H7 (cell line): ENCODE measurements around the gene BCR. TPM values are rescaled to one million over a fixed set of nuclear protein-coding genes. Genes with fewer than 3 reads are reported as not detected.

Source experiments
- DNase-seq: peaks from one replicate; pipeline ENCODE4 v3.0.0; 2012
- H3K27me3 ChIP-seq: 2 replicates; pipeline ENCODE4 v1.6.0; 2011; ENCODE audit warnings: mild to moderate bottlenecking, low read length; ENCODE audit not compliant: control insufficient read depth, insufficient read depth
- H3K36me3 ChIP-seq: replicated peaks from 2 replicates; pipeline ENCODE4 v1.5.1; 2011; ENCODE audit warnings: low read length; ENCODE audit not compliant: control insufficient read depth, insufficient read depth
- H3K4me3 ChIP-seq: 2 replicates; pipeline ENCODE4 v1.5.1; 2011; ENCODE audit warnings: low read depth, mild to moderate bottlenecking, control low read depth, low read length, moderate library complexity; ENCODE audit not compliant: insufficient read depth
- total RNA-seq: library from RNA; depleted of rRNA; stranded (reverse); fragments of >200 nt; shearing (Covaris generic); gene quantifications from 2 replicates; pipeline ENCODE4 v1.2.3, GENCODE V29; 2014

The BCR gene
- total RNA-seq, 1 experiment from 2014 or later, result 89.1 TPM

DNA sequence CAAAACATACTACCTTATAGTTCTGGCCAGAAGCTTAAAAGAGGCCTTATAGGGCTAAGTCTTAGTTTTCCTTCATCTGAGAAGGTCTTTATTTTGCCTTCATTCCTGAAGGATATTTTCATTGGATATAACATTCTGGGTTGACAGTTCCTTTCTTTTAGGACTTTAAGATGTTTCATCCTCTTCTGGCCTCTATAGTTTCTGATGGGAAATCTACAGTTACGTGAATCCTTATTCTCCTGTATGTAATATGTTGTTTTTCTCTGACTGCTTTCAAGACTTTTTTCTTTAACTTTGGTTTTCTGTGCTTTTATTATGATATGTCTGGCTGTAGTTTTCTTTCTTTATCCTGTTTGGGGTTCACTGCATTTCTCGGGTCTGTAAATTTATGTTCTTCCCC is 48.2 kb downstream of the BCR start:
- H3K27me3 ChIP-seq, result no peaks in the 10 kb centered on the region

DNA sequence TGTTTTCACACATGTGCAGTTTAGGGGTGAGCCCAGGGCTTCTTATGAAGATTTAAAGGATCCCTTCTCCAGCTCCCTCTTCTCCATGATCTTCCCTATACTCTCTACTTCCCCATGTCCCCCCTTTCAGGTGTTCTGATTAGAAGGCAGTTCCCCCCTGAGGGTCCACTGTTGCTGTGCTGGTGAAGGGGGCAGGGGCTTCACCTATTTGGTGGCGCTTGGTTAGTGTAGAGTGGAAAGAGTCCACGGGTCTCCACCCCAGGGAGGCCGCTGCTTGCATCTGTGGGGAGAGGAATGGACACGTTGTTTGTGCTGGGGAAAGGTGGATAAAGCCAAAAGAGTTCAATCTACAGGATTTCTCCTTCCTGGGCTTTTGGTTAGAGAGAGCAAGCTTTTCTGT is 49.3 kb downstream of the BCR start:
- no peaks in the 10 kb centered on the region for H3K27me3 ChIP-seq
- H3K4me3 ChIP-seq, result no peak overlapping the region
- no peak for DNase-seq
- H3K36me3 ChIP-seq, result no peaks in the 10 kb centered on the region

More for the DNA sequence above, 48.2 kb downstream of the BCR start:
- Histone ChIP-seq H3K4me3 (no peak overlapping the region), H3K36me3 (no peaks in the 10 kb centered on the region)
- DNase-seq, result no peak

DNA sequence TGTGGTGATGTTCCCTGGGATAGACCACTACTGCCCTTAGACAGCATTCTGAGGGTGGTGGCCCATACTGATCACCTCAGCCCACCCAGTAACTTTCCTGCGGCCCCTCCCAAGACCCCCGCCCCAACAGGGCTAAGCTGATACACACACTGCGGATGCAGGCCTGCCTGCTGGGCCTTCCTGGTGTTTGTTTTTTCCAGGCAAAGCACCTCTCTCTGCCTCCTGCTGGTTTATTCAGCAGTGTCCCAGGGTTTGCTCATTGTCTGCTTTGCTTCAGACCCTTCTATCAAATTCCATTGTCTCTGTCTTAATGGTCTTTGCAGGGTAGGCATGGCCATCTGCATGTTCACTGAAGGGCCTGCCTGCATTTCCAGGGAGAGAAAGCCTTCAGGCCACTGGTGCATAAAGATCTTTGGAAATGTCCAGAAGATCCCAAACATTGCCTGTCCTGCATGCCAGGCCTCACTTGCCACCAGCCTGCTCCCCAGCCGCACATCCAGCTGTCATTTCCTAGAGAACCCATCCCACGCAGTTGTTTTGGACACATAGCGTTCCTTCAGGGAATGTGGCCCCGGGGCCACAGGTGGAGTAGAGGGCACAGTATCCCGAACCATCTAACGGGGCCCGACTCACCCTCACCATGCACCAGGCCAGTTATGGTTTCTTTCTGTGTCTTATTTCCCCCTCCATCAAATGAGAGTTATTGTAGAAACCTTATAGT is 50.2 kb downstream of the BCR start:
- no peaks in the 10 kb centered on the region for H3K36me3 ChIP-seq
- peak; percentile 68 for DNase-seq
- H3K27me3 ChIP-seq, result no peaks in the 10 kb centered on the region
- H3K4me3 ChIP-seq, result no peak overlapping the region

DNA sequence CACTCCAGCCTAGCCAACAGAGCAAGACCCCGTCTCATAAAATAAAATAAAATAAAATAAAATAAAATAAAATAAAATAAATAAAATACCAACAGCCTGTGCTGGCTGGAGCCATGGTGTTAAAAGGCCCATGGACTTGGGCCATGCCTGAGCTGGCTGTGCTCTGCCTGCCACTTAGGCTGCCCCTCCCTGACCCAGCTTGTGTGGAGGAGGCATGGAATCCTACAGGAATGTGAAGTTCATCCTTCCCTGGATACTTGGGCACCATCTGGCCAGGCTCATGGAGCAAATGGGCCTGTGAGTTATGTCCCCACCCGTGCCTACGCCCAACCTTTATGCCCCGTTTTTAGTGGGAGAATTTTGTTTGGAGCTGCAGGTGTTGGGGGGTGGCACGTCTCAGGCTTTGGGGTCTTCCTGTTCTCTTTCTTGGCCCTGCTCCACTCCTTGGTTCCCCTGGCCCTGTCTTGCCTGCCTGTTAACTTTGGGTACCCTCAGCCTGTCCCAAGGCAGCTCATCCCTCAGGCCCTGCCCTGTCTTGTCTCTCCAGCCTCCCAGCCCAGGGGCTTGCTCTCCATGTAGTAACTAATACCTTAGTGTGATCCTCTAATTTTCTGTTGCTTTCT is 51.3 kb downstream of the BCR start:
- H3K27me3 ChIP-seq, result no peaks in the 10 kb centered on the region
- DNase-seq, result no peak
- no peaks in the 10 kb centered on the region for H3K36me3 ChIP-seq
- no peak overlapping the region for H3K4me3 ChIP-seq

DNA sequence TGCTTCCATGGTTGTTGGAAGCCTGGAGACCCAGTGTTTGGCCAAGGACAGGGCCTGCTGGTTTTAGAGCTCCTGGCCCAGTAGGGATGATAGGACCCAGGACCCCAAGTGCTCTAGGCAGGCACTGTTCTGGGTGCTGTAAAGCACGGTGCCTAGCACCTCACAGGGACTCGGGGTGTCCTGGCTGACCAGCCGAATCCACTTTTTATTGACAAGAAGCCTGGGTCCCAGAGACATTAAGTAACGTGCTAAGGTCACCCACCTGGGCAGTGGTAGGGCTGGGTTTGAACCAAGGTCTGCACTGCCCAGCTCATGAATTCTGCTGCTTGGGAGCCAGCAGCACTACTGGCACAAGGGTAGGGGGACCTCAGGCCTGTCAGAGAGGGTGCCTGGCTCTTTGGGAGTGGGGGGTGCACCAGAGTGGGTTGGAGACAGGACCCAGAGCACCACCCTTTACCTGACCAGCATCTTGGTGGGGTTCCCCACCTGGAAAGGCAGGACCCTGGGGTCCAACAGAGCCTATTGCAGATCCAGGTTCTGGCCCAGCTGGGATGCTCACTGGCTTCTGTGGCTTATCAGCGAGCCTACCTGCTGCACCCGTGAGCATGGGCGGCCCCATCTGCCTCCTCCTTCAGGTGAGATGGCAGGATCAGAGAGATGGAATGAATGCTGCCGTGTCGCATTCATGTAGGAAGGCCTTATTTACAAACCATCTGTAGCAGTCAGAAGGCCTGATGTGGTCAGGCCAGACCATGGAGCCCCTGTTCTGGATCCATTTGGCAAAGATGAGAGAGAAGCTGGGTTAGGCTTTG is 52.0 kb downstream of the BCR start:
- no peaks in the 10 kb centered on the region for H3K27me3 ChIP-seq
- DNase-seq, result no peak
- H3K4me3 ChIP-seq, result no peak overlapping the region
- H3K36me3 ChIP-seq, result no peaks in the 10 kb centered on the region

DNA sequence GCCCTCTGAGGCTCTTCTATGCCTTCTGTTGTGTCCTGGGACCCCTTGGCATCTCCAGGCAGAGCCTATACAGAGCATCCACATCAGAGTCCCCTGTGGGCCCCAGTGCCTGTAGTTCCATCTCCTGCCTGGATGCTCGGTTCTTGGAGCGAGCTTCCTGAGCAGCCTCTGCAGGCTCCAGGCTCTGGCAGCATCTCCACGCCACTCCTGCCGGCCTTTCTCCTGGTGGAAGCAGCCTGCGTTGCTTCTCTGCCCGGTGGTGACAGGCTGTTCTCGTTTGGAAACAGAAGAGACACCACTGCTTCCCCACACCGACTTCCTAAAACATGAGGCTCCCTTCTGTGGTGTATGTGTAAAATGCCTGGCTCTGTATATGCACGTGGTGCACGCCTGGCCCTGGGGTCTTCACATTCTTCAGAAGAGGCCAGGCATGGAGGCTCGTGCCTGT is 52.8 kb downstream of the BCR start:
- no peaks in the 10 kb centered on the region for H3K27me3 ChIP-seq
- H3K36me3 ChIP-seq, result no peaks in the 10 kb centered on the region
- no peak overlapping the region for H3K4me3 ChIP-seq
- DNase-seq, result peak; percentile 50

DNA sequence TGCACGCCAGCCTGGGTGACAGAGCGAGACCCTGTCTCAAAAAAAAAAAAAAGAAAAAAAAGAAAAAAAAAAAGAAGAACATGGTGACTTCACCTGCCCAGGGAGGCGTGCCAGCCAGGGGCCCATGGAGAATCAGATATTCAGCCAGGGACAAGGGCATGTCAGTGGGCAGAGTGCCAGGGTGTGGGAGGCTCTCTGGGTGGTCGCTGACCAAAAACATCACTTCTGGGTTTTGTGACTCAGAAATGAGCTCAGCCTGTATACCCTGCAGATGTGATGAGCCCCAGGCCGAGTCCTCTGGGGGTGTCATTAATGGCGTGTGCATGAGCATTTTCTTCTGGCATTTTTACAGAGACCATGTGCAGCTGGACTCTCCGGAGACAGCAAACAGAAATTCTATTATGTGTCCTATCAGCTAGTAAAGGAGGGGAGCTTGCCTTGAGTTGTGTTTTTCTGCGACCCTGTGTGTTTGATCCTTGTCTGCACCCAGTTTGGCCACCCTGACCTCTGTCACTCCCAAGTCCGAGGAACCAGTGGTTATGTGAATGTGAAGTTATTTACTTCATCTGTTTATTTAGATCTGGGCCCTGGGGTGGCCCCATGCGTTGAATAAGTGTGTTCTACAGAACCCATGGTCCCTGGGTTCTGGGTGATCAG is 53.6 kb downstream of the BCR start:
- no peak overlapping the region for H3K4me3 ChIP-seq
- H3K36me3 ChIP-seq, result no peaks in the 10 kb centered on the region
- no peaks in the 10 kb centered on the region for H3K27me3 ChIP-seq
- DNase-seq, result no peak

DNA sequence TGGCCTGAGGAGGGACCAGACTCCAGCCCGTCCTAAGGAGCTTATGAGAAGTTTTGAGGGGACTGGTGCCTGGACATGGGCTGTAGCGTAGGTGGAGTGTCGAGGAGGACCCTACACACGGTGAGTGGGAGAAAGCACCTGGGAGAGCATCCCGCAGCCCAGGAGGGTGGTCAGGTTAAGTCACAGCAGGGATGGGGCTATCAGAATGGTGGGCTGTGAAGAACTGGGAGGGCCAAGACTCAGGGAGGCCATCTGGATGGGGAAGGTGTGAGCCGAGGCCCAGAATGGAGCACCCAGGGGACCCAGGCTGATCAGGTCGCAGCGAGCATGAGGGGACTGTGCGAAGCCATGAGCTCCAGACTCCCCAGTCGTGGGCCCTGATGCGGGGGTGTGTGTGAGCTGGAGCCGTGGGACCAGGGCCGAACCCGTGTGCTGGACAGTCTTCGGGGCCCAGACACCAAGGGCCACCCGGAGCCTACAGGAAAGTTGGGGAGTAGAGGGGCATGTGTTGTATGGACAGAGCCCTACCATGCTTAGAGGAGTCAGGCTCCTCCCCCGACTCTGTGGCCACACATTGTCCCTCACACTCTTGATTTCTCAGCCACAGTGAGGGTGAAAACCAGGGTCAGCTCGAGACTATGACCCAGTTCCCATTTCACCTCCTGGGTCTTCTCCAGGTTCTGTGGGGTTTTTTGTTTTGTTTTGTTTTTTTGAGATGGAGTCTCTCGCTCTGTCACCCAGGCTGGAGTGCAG is 54.3 kb downstream of the BCR start:
- no peaks in the 10 kb centered on the region for H3K36me3 ChIP-seq
- no peaks in the 10 kb centered on the region for H3K27me3 ChIP-seq
- no peak overlapping the region for H3K4me3 ChIP-seq
- no peak for DNase-seq

DNA sequence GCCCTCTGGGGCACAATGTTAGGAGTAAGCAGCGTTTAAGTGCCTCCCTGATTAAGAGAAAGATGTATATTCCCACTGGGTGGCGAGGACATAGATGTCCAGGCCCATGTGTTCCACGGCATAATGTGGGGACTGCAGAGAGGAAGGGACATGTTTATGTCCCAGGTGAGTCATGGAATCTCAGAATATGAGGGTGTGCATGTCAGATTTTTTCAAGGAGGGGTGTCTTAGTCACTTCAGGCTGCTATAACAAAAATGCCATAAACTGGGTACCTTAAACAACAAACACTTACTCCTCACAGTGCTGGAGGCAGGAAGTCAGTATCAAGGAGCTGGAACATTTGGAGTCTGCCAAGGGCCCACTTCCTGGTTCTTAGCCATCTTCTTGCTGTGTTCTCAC is 55.1 kb downstream of the BCR start:
- Histone ChIP-seq H3K36me3 (no peaks in the 10 kb centered on the region), H3K4me3 (no peak overlapping the region), H3K27me3 (no peaks in the 10 kb centered on the region)
- no peak for DNase-seq

DNA sequence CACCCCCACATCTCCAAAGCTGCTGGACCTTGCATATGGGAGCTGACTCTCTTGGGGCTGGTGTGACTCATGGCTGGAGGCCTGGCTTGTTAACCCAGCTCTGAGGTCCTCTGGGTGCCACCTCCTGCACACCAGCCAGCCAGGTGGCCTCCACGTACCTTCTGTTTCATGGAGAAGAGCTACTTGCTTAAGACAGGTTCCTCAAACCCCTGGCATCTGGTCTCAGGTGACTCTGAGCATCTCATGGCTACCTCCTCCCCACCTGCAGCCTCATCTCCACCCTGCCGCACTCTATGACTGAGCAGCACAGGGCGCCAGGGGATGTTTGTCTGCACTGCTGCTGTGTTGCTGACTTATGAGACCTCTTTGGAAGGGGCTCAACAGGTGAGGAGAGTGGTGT is 55.7 kb downstream of the BCR start:
- Histone ChIP-seq H3K4me3 (no peak overlapping the region), H3K27me3 (no peaks in the 10 kb centered on the region), H3K36me3 (no peaks in the 10 kb centered on the region)
- no peak for DNase-seq

DNA sequence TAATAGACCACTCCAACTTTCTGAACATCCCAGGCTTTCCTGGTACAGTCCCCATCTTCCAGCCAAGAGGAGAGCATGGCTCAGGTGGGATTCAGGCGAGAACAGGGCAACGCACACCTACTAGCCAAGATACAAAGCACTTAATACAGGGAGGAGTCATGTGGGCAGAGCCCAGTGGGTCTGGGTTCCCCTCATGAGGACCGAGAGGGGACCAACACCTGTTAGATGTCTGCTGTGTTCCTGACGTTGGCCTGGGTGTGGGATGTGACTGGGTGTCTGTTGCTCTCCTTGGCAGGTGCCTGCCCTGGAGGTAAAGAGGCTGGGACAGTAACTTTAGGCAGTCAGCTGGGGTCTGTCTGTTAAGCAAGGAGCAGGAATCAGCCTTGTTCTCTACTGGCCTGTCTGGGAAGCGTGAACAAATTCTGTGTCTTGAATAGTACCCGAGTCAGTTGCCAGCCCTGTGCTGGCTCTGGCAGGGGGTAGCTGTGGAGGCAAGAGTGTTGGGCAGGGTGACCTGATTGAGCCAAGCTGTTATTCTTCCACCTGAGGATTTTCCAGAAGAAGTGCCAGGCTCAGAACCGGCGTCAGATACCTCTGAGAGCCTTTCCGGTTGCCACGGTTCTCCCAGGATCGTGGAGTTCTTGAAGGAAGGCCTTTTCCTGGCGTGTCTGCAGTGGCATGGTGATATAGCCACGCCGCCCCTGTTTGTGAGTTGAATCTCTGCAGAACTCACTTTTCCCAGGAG is 56.3 kb downstream of the BCR start:
- no peak for DNase-seq
- Histone ChIP-seq H3K4me3 (no peak overlapping the region), H3K36me3 (no peaks in the 10 kb centered on the region), H3K27me3 (no peaks in the 10 kb centered on the region)

DNA sequence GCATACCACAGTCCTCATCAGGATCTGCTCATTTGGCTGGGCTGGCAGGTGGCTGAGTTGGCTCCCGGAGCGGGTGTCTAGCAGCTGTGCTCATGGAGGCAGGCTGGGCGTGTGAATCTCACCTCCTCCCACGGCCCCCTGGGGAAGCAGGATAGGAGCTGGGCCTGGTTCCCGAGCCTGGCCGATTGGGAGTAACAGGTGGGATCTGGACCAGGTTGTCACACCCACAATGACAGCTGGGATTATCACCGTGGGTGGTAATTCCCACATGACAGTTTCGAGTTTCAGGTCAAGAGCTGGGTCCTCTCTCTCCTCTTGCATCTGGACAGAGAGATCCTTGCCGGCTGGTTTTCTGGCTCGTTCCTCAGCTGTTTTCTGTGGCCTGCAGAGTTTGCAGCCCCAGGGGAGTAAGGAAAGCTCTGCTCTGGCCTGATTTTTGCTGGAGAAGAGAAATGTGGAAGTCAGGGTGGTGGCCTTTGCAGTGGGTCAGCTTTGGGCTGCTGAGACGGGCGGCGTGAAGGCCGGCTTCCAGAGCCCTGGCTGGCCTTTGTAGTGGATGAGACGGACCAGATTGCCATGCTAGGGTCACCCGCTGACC is 57.0 kb downstream of the BCR start:
- DNase-seq, result peak; percentile 74
- no peaks in the 10 kb centered on the region for H3K27me3 ChIP-seq
- no peak overlapping the region for H3K4me3 ChIP-seq
- H3K36me3 ChIP-seq, result no peaks in the 10 kb centered on the region

DNA sequence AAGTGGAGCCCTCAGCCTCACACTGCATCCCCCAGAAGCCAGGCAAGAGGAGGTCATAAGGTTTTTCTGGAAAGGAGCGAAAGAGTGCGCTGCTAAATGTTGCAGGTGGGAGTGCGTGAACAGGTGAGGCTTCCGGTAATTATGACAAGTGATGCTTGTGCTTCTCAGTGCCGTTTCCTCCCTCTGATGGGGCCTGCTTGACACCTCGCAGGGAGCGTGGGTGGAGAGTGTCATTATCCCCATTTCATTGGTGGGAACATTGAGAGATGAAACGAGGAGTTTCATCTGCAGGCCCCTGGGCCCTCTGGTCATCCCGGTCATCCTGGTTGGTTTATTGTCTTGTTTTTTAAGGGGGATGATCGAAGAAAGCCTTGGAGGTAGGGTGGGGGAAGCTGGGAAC is 57.5 kb downstream of the BCR start:
- Histone ChIP-seq H3K27me3 (no peaks in the 10 kb centered on the region), H3K4me3 (no peak overlapping the region), H3K36me3 (no peaks in the 10 kb centered on the region)
- no peak for DNase-seq
